Lung (tissue), 12 donors: ENCODE measurements around the gene LHPP. TPM values are rescaled to one million over a fixed set of nuclear protein-coding genes. Genes with fewer than 3 reads are reported as not detected.

ENCODE experiments used
- ATAC-seq: fragments of 200-7000 bp; cut with Tn5 transposase; one replicate; pipeline ENCODE4 v1.9.1; 2020; ENCODE audit warnings: moderate number of reproducible peaks; ENCODE audit not compliant: insufficient read depth, low FRiP score
- DNase-seq, 3 donors: peaks; one replicate each; pipeline ENCODE4 v3.0.0-alpha.2; 2013 to 2017
- H3K27ac ChIP-seq, 2 donors: one replicate each; pipeline ENCODE4 v1.5.1; 2013; ENCODE audit warnings: mild to moderate bottlenecking in 2 of 2, moderate library complexity in 2 of 2, control low read depth in 1 of 2, inconsistent platforms in 1 of 2, low read depth in 1 of 2, low read length in 1 of 2
- H3K27me3 ChIP-seq, 3 donors: one replicate each; pipeline ENCODE4 v1.5.1; 2013; ENCODE audit warnings: low read length in 2 of 3; ENCODE audit not compliant: control insufficient read depth in 3 of 3, insufficient read depth in 3 of 3
- H3K36me3 ChIP-seq, 4 donors: one replicate each; pipeline ENCODE4 v1.5.1; 2013; ENCODE audit warnings: low read length in 4 of 4, mild to moderate bottlenecking in 1 of 4, moderate library complexity in 1 of 4; ENCODE audit not compliant: control insufficient read depth in 4 of 4, insufficient read depth in 4 of 4
- H3K4me1 ChIP-seq, 5 donors: one replicate each; pipeline ENCODE4 v1.5.1; 2013; ENCODE audit warnings: low read length in 5 of 5, mild to moderate bottlenecking in 2 of 5, moderate library complexity in 1 of 5; ENCODE audit not compliant: control insufficient read depth in 5 of 5, insufficient read depth in 5 of 5
- H3K4me3 ChIP-seq: one replicate; pipeline ENCODE4 v1.5.1; 2013; ENCODE audit warnings: mild to moderate bottlenecking, control low read depth, moderate library complexity
- H3K9ac ChIP-seq, 2 donors: one replicate each; pipeline ENCODE4 v1.5.1; 2013; ENCODE audit warnings: low read length in 2 of 2, control low read depth in 1 of 2; ENCODE audit not compliant: insufficient read depth in 1 of 2
- H3K9me3 ChIP-seq, 4 donors: one replicate each; pipeline ENCODE4 v1.5.1; 2013; ENCODE audit warnings: low read length in 3 of 4, mild to moderate bottlenecking in 1 of 4, moderate library complexity in 1 of 4; ENCODE audit not compliant: control insufficient read depth in 4 of 4, insufficient read depth in 3 of 4
- WGBS, 2 donors: extraction: QIAGEN DNeasy Blood & Tissue Kit; methylation state at CpG; one replicate each; pipeline ENCODE4 v1.1.7; 2013; 5-methylcytosine and 5-hydroxymethylcytosine counted together
- polyA plus RNA-seq, 2 donors: library from polyadenylated mRNA; stranded (reverse); fragments of 200-250 nt; gene quantifications; one replicate each; pipeline ENCODE4 v1.2.1, GENCODE V29; 2013
- total RNA-seq, 2 donors: library from RNA; depleted of rRNA in 1 of 2; stranded (reverse); fragments of >200 nt in 1 of 2; gene quantifications; one replicate each; pipeline ENCODE4 v1.2.1, GENCODE V29; 2014 to 2021
- TF ChIP-seq, protein P1 (sequence below): IDR thresholded peaks from 2 replicates; pipeline ENCODE4 v1.5.1; 2012; ENCODE audit warnings: mild to moderate bottlenecking; ENCODE audit errors: control extremely low read depth, extremely low read depth
- donor health status: control.
- donor health status: control.
- donor health status: Bipolar disorder and iron deficiency.
- donor health status: healthy.
- donor health status: DM: yes; HTN: yes; CAD: no.

The LHPP gene
- total and polyA plus RNA-seq, 4 donors: 7.1 to 18.6 (median 14.8) TPM

- DNase-seq: no peak
- ATAC-seq: no peak
- Histone ChIP-seq H3K9ac (no peak overlapping the region), H3K4me1 (peaks cover 10 to 73% (median 31%) of the 10 kb centered on the region in 5 donors), H3K9me3 (no peaks in the 10 kb centered on the region), H3K36me3 (peaks cover 0 to 3% (median 0%) of the 10 kb centered on the region in 4 donors), H3K4me3 (no peak overlapping the region), H3K27me3 (no peaks in the 10 kb centered on the region), H3K27ac (peak overlapping the region; percentile 67 to 86)
- TF ChIP-seq, protein P1, sequence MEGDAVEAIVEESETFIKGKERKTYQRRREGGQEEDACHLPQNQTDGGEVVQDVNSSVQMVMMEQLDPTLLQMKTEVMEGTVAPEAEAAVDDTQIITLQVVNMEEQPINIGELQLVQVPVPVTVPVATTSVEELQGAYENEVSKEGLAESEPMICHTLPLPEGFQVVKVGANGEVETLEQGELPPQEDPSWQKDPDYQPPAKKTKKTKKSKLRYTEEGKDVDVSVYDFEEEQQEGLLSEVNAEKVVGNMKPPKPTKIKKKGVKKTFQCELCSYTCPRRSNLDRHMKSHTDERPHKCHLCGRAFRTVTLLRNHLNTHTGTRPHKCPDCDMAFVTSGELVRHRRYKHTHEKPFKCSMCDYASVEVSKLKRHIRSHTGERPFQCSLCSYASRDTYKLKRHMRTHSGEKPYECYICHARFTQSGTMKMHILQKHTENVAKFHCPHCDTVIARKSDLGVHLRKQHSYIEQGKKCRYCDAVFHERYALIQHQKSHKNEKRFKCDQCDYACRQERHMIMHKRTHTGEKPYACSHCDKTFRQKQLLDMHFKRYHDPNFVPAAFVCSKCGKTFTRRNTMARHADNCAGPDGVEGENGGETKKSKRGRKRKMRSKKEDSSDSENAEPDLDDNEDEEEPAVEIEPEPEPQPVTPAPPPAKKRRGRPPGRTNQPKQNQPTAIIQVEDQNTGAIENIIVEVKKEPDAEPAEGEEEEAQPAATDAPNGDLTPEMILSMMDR: no peak
- WGBS, 2 donors: 27 to 39% methylated on average over 7 of the region's 7 CpGs
These were observed 186.5 kb downstream of the LHPP start for GRCh38 chr10:124648131-124648475.

DNA sequence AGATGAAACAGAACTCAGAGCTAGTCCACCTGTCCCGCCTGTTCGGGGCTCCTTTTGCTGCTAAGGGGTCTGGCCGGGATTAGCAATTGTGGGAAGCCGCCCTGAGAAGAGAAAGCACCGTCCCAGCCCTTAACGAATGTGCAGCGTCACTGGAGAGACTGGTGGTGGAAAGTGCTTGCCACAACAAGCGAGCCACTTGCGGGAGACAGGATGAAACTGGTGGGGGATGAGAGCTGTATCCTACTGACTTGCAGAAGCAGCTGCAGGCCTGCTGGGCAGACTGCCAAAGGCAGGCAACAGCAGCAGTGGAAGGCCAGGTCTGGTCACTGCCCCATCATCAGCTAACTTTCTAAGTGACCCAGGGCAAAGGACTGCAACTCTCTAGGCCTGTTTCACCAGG, 187.1 kb downstream of the LHPP start:
- H3K9ac ChIP-seq: no peak overlapping the region
- ATAC-seq (no peak), DNase-seq (peak; percentile 83 to 94 (median 86))
- no peaks in the 10 kb centered on the region for H3K9me3 ChIP-seq
- TF ChIP-seq, protein P1: no peak
- H3K4me1 ChIP-seq: peaks cover 10 to 77% (median 36%) of the 10 kb centered on the region in 5 donors
- H3K4me3 ChIP-seq: no peak overlapping the region
- peaks cover 0 to 3% (median 0%) of the 10 kb centered on the region in 4 donors for H3K36me3 ChIP-seq
- no peaks in the 10 kb centered on the region for H3K27me3 ChIP-seq
- H3K27ac ChIP-seq: peak overlapping the region; percentile 67 to 86
- 19 to 37% methylated on average over 9 of the region's 9 CpGs for WGBS, 2 donors

DNA sequence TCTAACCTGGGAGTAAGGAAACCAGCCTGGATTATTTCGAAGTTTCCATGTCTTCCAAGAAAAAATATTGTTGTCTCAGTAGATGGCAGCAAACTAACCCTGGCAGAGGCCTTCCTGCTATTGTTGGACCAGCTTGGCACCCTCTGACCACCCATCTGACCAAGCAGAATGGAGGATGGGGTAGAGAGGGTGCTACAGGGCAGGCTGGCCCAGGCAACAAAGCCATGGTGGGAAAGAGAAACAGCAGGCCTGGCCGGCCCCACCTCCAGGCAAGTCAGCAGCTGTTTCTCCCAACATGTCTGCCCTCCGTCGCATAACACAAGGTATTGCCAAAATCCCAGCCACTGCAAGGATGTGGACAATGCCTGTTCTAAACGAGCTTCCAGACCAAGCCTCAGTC, 187.6 kb downstream of the LHPP start:
- Histone ChIP-seq H3K27me3 (no peaks in the 10 kb centered on the region), H3K9me3 (no peaks in the 10 kb centered on the region), H3K27ac (peak overlapping the region; percentile 67 to 86), H3K4me3 (no peak overlapping the region), H3K9ac (peak overlapping the region in 1 of 2 donors; percentile 17), H3K36me3 (peaks cover 0 to 3% (median 0%) of the 10 kb centered on the region in 4 donors), H3K4me1 (peaks cover 10 to 74% (median 36%) of the 10 kb centered on the region in 5 donors)
- 32 to 53% methylated on average over 5 of the region's 5 CpGs for WGBS, 2 donors
- peak; percentile 78 to 89 (median 86) for DNase-seq
- TF ChIP-seq, protein P1: no peak
- no peak for ATAC-seq

DNA sequence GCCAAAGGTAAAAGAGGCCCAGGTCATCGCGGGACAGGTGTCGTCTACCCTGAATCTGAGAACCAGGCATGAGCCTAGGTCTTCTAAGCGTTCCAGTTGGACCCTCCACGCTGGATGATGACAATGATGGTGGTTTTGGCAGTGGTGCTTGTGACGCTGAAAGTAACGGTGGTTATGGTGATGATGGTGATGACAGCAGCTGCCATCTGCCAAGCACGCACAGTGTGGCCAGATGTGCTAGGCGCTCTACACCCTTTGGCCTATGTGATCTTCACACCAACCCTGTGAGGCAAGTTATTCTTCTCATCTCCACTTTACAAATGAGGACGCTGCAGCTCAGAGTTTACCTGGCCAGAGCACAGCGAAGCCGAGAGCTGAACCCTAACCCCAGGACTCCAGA, 188.6 kb downstream of the LHPP start:
- WGBS, 2 donors: 92 to 94% methylated on average over 12 of the region's 12 CpGs
- Histone ChIP-seq H3K4me1 (peaks cover 10 to 76% (median 36%) of the 10 kb centered on the region in 5 donors), H3K36me3 (peaks cover 0 to 3% (median 0%) of the 10 kb centered on the region in 4 donors), H3K4me3 (no peak overlapping the region), H3K27ac (peak overlapping the region in 1 of 2 donors; percentile 23), H3K9me3 (no peaks in the 10 kb centered on the region), H3K27me3 (no peaks in the 10 kb centered on the region), H3K9ac (no peak overlapping the region)
- DNase-seq: no peak
- TF ChIP-seq, protein P1: no peak
- ATAC-seq: no peak
